Sigmoid colon (tissue), 7 donors: Measurements from ENCODE around the gene EPB41L1. TPM values are rescaled to one million over a fixed set of nuclear protein-coding genes. Genes with fewer than 3 reads are reported as not detected.

Experiments used
- DNase-seq: peaks from one replicate; pipeline ENCODE4 v3.0.0-alpha.2; 2019
- H3K27ac ChIP-seq, 4 donors: fragments of 200-600 bp; sonication (generic); one replicate each; pipeline ENCODE4 v1.5.1; 2016 to 2019; ENCODE audit warnings: mild to moderate bottlenecking in 1 of 4
- H3K27me3 ChIP-seq, 3 donors: fragments of 200-600 bp; sonication (generic); one replicate each; pipeline ENCODE4 v1.5.1; 2019; ENCODE audit warnings: mild to moderate bottlenecking in 1 of 3
- H3K36me3 ChIP-seq, 4 donors: fragments of 200-600 bp; sonication (generic); one replicate each; pipeline ENCODE4 v1.5.1; 2016 to 2019
- H3K4me1 ChIP-seq, 4 donors: fragments of 200-600 bp; sonication (generic); one replicate each; pipeline ENCODE4 v1.5.1; 2017 to 2019
- H3K4me3 ChIP-seq, 4 donors: fragments of 200-600 bp; sonication (generic); one replicate each; pipeline ENCODE4 v1.5.1; 2017 to 2019; ENCODE audit warnings: mild to moderate bottlenecking in 2 of 4, moderate library complexity in 1 of 4
- H3K9me3 ChIP-seq, 4 donors: fragments of 200-600 bp in 3 of 4; sonication (generic) in 3 of 4; one replicate each; pipeline versions ENCODE4 v1.5.1 to v1.6.1; 2013 to 2019
- EP300 ChIP-seq, 4 donors: sonication (generic); formaldehyde crosslinking; IDR thresholded peaks; one replicate each; pipeline ENCODE4 v1.6.1; 2017; ENCODE audit warnings: antibody characterized with exemption in 4 of 4
- POLR2A ChIP-seq, 2 donors: fragments of 450-650 bp; IDR thresholded peaks; one replicate each; pipeline ENCODE4 v1.6.1; 2016; ENCODE audit warnings: antibody characterized with exemption in 2 of 2, mild to moderate bottlenecking in 2 of 2, moderate library complexity in 2 of 2
- POLR2AphosphoS5 ChIP-seq, 4 donors: sonication (generic); formaldehyde crosslinking; IDR thresholded peaks; one replicate each; pipeline ENCODE4 v1.6.1; 2017; ENCODE audit warnings: antibody characterized with exemption in 4 of 4
- WGBS, 2 donors: extraction: QIAGEN DNeasy Blood & Tissue Kit; methylation state at CpG; one replicate each; pipeline ENCODE4 v1.1.7; 2013; 5-methylcytosine and 5-hydroxymethylcytosine counted together
- intact Hi-C: fragments of 100-400 bp; cut with DNase I; formaldehyde crosslinking; loops from one replicate; pipeline ENCODE4 v1.15.1; 2023
- polyA plus RNA-seq, 3 donors: library from polyadenylated mRNA; stranded (reverse); fragments of 200-250 nt; gene quantifications; one replicate each; pipeline ENCODE4 v1.2.3, GENCODE V29; 2013
- total RNA-seq, 4 donors: library from RNA; depleted of rRNA; stranded (reverse); fragments of >200 nt; gene quantifications; one replicate each; pipeline ENCODE4 v1.1.0, GENCODE V29; 2016
- TF ChIP-seq, protein P1 (sequence below), 4 experiments: fragments of 450-650 bp in 3 of 4; fragments of 200-600 bp in 1 of 4; IDR thresholded peaks; one replicate each; pipeline ENCODE4 v1.5.1; 2016 to 2019; ENCODE audit warnings: antibody characterized with exemption in 4 of 4, mild to moderate bottlenecking in 3 of 4, moderate library complexity in 2 of 4
- donor health status: healthy with polysubstance abuse.
- donor health status: Bipolar disorder and iron deficiency.
- donor health status: healthy.

Gene EPB41L1
- total and polyA plus RNA-seq, 7 donors = 14.1 to 61.8 (median 19.3) TPM

DNA sequence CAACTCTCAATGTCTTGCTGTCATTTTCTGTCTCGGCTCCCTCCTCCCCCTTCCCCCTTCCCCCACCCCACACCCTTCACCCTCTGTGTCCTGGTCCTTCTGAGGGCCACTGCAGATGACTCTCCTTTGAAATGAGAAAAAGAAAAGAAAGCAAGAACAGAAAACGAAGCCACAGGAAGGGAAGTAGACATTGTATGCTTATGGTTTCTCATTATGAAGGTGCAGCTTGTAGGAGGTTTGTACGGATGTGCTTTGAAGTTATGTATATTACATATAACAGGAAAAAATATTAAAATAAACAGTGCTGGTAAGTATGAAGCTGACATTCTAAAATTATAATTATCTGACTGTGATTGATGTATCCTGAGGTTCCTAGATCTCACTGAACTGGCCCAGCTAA lies 75.5 kb downstream of the EPB41L1 start:
- 61 to 75% methylated on average over 3 of the region's 3 CpGs for WGBS, 2 donors
- Histone ChIP-seq H3K4me1 (no peaks in the 10 kb centered on the region), H3K27me3 (no peaks in the 10 kb centered on the region), H3K9me3 (no peaks in the 10 kb centered on the region), H3K27ac (no peak overlapping the region), H3K36me3 (peaks cover 0 to 23% (median 2%) of the 10 kb centered on the region in 4 donors), H3K4me3 (no peak overlapping the region)
- intact Hi-C loops = no loop called here
- TF ChIP-seq, protein P1, sequence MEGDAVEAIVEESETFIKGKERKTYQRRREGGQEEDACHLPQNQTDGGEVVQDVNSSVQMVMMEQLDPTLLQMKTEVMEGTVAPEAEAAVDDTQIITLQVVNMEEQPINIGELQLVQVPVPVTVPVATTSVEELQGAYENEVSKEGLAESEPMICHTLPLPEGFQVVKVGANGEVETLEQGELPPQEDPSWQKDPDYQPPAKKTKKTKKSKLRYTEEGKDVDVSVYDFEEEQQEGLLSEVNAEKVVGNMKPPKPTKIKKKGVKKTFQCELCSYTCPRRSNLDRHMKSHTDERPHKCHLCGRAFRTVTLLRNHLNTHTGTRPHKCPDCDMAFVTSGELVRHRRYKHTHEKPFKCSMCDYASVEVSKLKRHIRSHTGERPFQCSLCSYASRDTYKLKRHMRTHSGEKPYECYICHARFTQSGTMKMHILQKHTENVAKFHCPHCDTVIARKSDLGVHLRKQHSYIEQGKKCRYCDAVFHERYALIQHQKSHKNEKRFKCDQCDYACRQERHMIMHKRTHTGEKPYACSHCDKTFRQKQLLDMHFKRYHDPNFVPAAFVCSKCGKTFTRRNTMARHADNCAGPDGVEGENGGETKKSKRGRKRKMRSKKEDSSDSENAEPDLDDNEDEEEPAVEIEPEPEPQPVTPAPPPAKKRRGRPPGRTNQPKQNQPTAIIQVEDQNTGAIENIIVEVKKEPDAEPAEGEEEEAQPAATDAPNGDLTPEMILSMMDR (IDR thresholded peaks at IDR 0.05) = no peak
- TF ChIP-seq POLR2AphosphoS5 (IDR thresholded peaks at IDR 0.05) (no peak), POLR2A (IDR thresholded peaks at IDR 0.05) (no peak), EP300 (IDR thresholded peaks at IDR 0.05) (no peak)
- no peak for DNase-seq

DNA sequence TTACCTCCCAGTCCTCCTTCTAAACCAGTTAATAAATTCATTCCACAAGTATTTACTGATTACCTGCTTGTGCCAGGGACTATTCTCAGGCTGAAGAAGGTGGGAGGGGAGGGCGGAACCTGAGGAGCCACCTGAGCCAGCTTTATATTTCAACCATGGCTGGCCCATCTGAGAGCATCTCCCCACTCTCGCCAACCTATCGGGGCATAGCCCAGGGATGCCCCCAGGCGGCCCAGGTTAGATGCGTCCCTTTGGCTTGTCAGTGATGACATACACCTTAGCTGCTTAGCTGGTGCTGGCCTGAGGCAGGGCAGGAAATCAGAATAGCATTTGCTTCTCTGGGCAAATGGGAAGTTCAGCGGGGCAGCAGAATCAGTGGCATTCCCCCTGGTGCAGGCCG lies 76.8 kb downstream of the EPB41L1 start:
- H3K9me3 ChIP-seq = no peaks in the 10 kb centered on the region
- H3K36me3 ChIP-seq = peaks cover 0 to 19% (median 2%) of the 10 kb centered on the region in 4 donors
- 92 to 96% methylated on average over 7 of the region's 7 CpGs for WGBS, 2 donors
- no peak overlapping the region for H3K27ac ChIP-seq
- H3K4me1 ChIP-seq = peaks cover 0 to 7% (median 6%) of the 10 kb centered on the region in 4 donors
- intact Hi-C loops = no loop called here
- DNase-seq = peak; percentile 51
- TF ChIP-seq EP300 (IDR thresholded peaks at IDR 0.05) = no peak
- no peak for TF ChIP-seq POLR2AphosphoS5 (IDR thresholded peaks at IDR 0.05)
- no peak for TF ChIP-seq POLR2A (IDR thresholded peaks at IDR 0.05)
- TF ChIP-seq, protein P1 (IDR thresholded peaks at IDR 0.05) = no peak
- H3K4me3 ChIP-seq = no peak overlapping the region
- H3K27me3 ChIP-seq = no peaks in the 10 kb centered on the region

DNA sequence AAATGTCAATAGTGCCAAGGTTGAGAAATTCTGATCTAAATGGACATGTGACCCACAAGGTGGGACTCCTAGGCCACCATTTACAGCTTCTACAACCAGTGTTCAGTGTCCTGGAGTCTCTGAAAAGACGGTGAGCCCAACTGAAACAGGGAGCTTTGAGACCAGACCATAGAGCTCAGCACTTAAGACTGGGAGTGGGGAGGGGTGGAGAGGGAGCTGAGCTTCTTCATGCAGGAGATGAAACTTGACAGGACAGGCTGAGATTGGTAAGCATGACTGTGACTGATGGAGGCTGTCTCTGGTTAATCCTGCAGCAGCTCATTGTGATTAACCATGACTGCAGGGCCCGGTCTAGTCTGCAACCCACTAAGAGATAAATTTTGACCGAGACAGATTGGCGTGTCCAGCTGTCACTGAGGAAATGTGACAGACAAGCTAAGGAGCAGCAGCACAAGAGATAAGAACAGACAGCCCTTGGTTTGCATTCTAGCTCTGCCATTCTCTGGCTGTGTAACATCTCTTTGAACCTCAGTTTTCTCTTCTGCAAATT lies 80.3 kb downstream of the EPB41L1 start:
- H3K27ac ChIP-seq = no peak overlapping the region
- intact Hi-C loops = no loop called here
- no peak for TF ChIP-seq POLR2A (IDR thresholded peaks at IDR 0.05)
- TF ChIP-seq EP300 (IDR thresholded peaks at IDR 0.05) = no peak
- TF ChIP-seq, protein P1 (IDR thresholded peaks at IDR 0.05) = no peak
- TF ChIP-seq POLR2AphosphoS5 (IDR thresholded peaks at IDR 0.05) = no peak
- H3K9me3 ChIP-seq = no peaks in the 10 kb centered on the region
- H3K4me1 ChIP-seq = peaks cover 0 to 33% (median 24%) of the 10 kb centered on the region in 4 donors
- peak; percentile 55 for DNase-seq
- H3K27me3 ChIP-seq = no peaks in the 10 kb centered on the region
- H3K4me3 ChIP-seq = no peak overlapping the region
- H3K36me3 ChIP-seq = peaks cover 0 to 8% (median 2%) of the 10 kb centered on the region in 4 donors
- WGBS, 2 donors = 76 to 91% methylated on average over 4 of the region's 4 CpGs

DNA sequence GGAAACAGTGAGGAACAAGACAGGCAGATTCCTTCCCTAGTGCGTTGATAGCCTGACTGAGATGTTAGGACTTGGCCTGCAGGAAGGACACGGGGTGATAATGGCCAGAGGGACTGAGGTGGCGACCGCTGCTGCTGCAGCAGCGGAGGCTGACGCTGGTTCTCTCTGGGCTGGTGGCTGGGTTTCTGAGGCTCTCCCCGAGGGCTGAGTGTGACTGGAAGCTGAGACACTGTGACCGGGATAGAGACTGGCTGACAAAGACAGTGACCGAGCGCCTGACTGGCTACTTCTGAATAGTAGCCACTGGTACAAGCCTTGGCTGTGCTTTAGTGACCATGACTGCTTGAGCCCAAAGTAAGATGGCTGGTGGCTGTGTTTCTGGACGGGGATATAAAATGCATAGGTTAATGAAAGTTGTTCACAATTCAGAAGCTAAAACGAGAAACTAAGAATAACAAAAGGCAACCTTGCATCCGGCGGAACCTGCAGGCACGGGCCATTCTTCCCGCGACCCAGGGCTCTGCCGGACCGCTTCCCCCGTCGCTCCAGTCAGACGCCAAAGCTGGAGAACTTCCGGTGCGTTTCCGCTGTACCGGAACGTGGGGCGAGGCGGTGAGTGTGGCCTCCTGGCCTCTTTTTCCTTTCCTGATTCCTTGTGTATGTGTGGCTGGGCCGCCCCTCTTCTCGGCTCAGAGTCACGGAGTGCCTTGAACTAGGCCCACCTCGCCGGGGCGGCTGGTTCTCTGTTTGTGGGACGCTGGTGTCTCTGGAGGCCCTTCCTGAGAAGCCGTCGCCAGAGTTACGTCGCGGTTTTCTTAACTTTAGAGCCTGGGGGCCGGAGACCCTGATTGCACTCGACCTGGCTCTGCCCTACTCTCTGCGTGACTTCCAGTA lies 81.6 kb downstream of the EPB41L1 start, which contains the start of gene AAR2:
Gene AAR2, plus strand, starts transcription at position 587 of the 894 bp plus-strand sequence. CDS start 3,391 bp downstream, outside the sequence.
- TF ChIP-seq POLR2A (IDR thresholded peaks at IDR 0.05) (no peak), POLR2AphosphoS5 (IDR thresholded peaks at IDR 0.05) (peak; percentile 56 to 79 (median 72))
- TF ChIP-seq, protein P1 (IDR thresholded peaks at IDR 0.05) = no peak
- H3K9me3 ChIP-seq = no peaks in the 10 kb centered on the region
- DNase-seq = peak; percentile 87
- no peaks in the 10 kb centered on the region for H3K27me3 ChIP-seq
- H3K36me3 ChIP-seq = peaks cover 0 to 21% (median 11%) of the 10 kb centered on the region in 4 donors
- peak within 1 kb of the TSS; percentile 69 to 84 (median 80) for H3K27ac ChIP-seq
- 15 to 17% methylated on average over 44 of the region's 44 CpGs for WGBS, 2 donors
- intact Hi-C loops = no loop called here
- peak within 1 kb of the TSS; percentile 59 to 89 (median 80) for H3K4me3 ChIP-seq
- peaks cover 0 to 33% (median 24%) of the 10 kb centered on the region in 4 donors for H3K4me1 ChIP-seq
